Measurements from ENCODE around the gene SLK. TPM values are rescaled to one million over a fixed set of nuclear protein-coding genes. Genes with fewer than 3 reads are reported as not detected.

The SLK gene
- polyA plus RNA-seq, 2 of the 4 experiments (the other 2 are of a cell fraction): 23.3 to 29.2 TPM

- H3K4me3 ChIP-seq: no peak overlapping the region
- H3K27ac ChIP-seq: no peak overlapping the region
- no peaks in the 10 kb centered on the region for H3K4me1 ChIP-seq
- 91% methylated on average over 12 of the region's 12 CpGs for WGBS (ENCODE audit: missing lambda C conversion rate)
- DNase-seq (ENCODE audit: low read depth in 1 of 2, low spot score in 1 of 2) (no peak), ATAC-seq (no peak), FAIRE-seq (no peak)
- ChIA-PET POLR2A (no interaction called here), CTCF (interaction anchor here (1.0 to 2.9 kb wide), 6 partner anchors 8 to 61 kb away, joined by 3 to 11 read pairs (median 6); no protein-coding TSS in a partner anchor)
- H3K4me2 ChIP-seq: no peak overlapping the region
- H3K9me3 ChIP-seq: no peaks in the 10 kb centered on the region
- no peak for TF ChIP-seq PHF8 (IDR thresholded peaks at IDR 0.05; ENCODE audit: borderline replicate concordance, low read depth)
- TF ChIP-seq HDAC2 (IDR thresholded peaks at IDR 0.05): no peak
- no peak for TF ChIP-seq E2F6 (IDR thresholded peaks at IDR 0.05; ENCODE audit: borderline replicate concordance, low read depth)
- no peak for TF ChIP-seq SMC3 (IDR thresholded peaks at IDR 0.05)
- TF ChIP-seq REST (IDR thresholded peaks at IDR 0.05): no peak
- TF ChIP-seq SREBF2 (IDR thresholded peaks at IDR 0.05): no peak
These were observed 100.6 kb downstream of the SLK start for GRCh38 chr10:104067525-104067924.

- ChIA-PET POLR2A (no interaction called here), CTCF (interaction anchor here (0.7 to 2.5 kb wide), 5 partner anchors 9 to 54 kb away, joined by 3 to 7 read pairs (median 4); no protein-coding TSS in a partner anchor)
- no peak overlapping the region for H3K4me2 ChIP-seq
- FAIRE-seq (no peak), ATAC-seq (no peak), DNase-seq (ENCODE audit: low read depth in 1 of 2, low spot score in 1 of 2) (no peak)
- TF ChIP-seq RFX5 (IDR thresholded peaks at IDR 0.05): no peak
- no peak for TF ChIP-seq E2F6 (IDR thresholded peaks at IDR 0.05; ENCODE audit: borderline replicate concordance, low read depth)
- no peak for TF ChIP-seq KDM5A (IDR thresholded peaks at IDR 0.05)
- no peak for TF ChIP-seq CBX2 (IDR thresholded peaks at IDR 0.05; ENCODE audit: borderline replicate concordance, low read depth)
- no peak for TF ChIP-seq HOXB5 (CRISPR knock-in tag; IDR thresholded peaks at IDR 0.05)
- TF ChIP-seq NPAS2 (CRISPR knock-in tag; IDR thresholded peaks at IDR 0.05; ENCODE audit: borderline replicate concordance): no peak
- no peak for TF ChIP-seq MAZ (IDR thresholded peaks at IDR 0.05; ENCODE audit: borderline replicate concordance, low read depth, low read length)
- TF ChIP-seq ZSCAN20 (CRISPR knock-in tag; IDR thresholded peaks at IDR 0.05): no peak
- no peak for TF ChIP-seq HDAC2 (IDR thresholded peaks at IDR 0.05)
- TF ChIP-seq FOSL2 (IDR thresholded peaks at IDR 0.05): no peak
- no peak for TF ChIP-seq FOSL2 (CRISPR knock-in tag; IDR thresholded peaks at IDR 0.05)
- no peak overlapping the region for H3K27ac ChIP-seq
- whole genome bisulfite sequencing (ENCODE audit: missing lambda C conversion rate): 69% methylated on average over 6 of the region's 6 CpGs
- no peaks in the 10 kb centered on the region for H3K4me1 ChIP-seq
- no peaks in the 10 kb centered on the region for H3K9me3 ChIP-seq
- H3K4me3 ChIP-seq: no peak overlapping the region
These were observed 102.7 kb downstream of the SLK start for GRCh38 chr10:104069613-104070012.

GRCh38 chr10:104072786-104073185 lies 105.8 kb downstream of the SLK start:
- Histone ChIP-seq H3K4me3 (no peak overlapping the region), H3K4me2 (no peak overlapping the region), H3K4me1 (no peaks in the 10 kb centered on the region), H3K27ac (no peak overlapping the region), H3K9me3 (no peaks in the 10 kb centered on the region)
- FAIRE-seq (no peak), ATAC-seq (no peak), DNase-seq (ENCODE audit: low read depth in 1 of 2, low spot score in 1 of 2) (no peak)
- ChIA-PET CTCF (interaction anchor here (0.7 to 1.6 kb wide), 5 partner anchors 10 to 185 kb away, joined by 3 to 4 read pairs (median 3); partner anchors contain the start of gene SFR1), POLR2A (interaction anchor here (1.9 kb wide), 1 partner anchor 49 kb away, joined by 8 read pairs; the partner anchor contains the start of gene SFR1)
- WGBS (ENCODE audit: missing lambda C conversion rate): 84% methylated on average over 5 of the region's 5 CpGs
- TF ChIP-seq NR3C1 (IDR thresholded peaks at IDR 0.05) (no peak), HOXB13 (CRISPR knock-in tag; IDR thresholded peaks at IDR 0.05; ENCODE audit: low read depth) (no peak), PBX3 (IDR thresholded peaks at IDR 0.05) (no peak), RNF2 (IDR thresholded peaks at IDR 0.05; ENCODE audit: borderline replicate concordance, low read depth) (no peak), SREBF2 (IDR thresholded peaks at IDR 0.05) (no peak), MYC (IDR thresholded peaks at IDR 0.05; ENCODE audit: borderline replicate concordance, low read length) (no peak), SMC3 (IDR thresholded peaks at IDR 0.05) (no peak), EP300 (IDR thresholded peaks at IDR 0.05) (no peak), PHF8 (IDR thresholded peaks at IDR 0.05; ENCODE audit: borderline replicate concordance, low read depth) (no peak), MAFK (IDR thresholded peaks at IDR 0.05; ENCODE audit: partially characterized antibody) (no peak), ZC3H11A (IDR thresholded peaks at IDR 0.05) (no peak), BCL3 (IDR thresholded peaks at IDR 0.05) (no peak), ZSCAN20 (CRISPR knock-in tag; IDR thresholded peaks at IDR 0.05) (no peak), ZNF302 (CRISPR knock-in tag; IDR thresholded peaks at IDR 0.05) (no peak), USF2 (IDR thresholded peaks at IDR 0.05) (no peak), KDM5A (IDR thresholded peaks at IDR 0.05) (no peak), KDM1A (IDR thresholded peaks at IDR 0.05; ENCODE audit: low read depth) (no peak)

Measured in A549 (cell line).